Peyer's patch (tissue), 4 donors: ENCODE results near the gene GGTLC1.

Experiments used
- CTCF ChIP-seq, 6 experiments: fragments of 450-650 bp in 4 of 6; fragments of 200-600 bp in 2 of 6; sonication (generic) in 1 of 6; IDR thresholded peaks; one replicate each; pipeline ENCODE4 v1.5.1; 2017 to 2019; ENCODE audit warnings: antibody characterized with exemption in 6 of 6, mild to moderate bottlenecking in 3 of 6, moderate library complexity in 1 of 6
- POLR2A ChIP-seq, 2 donors: fragments of 450-650 bp; IDR thresholded peaks; one replicate each; pipeline ENCODE4 v1.5.1; 2017; ENCODE audit warnings: antibody characterized with exemption in 2 of 2, mild to moderate bottlenecking in 2 of 2, moderate library complexity in 2 of 2

DNA sequence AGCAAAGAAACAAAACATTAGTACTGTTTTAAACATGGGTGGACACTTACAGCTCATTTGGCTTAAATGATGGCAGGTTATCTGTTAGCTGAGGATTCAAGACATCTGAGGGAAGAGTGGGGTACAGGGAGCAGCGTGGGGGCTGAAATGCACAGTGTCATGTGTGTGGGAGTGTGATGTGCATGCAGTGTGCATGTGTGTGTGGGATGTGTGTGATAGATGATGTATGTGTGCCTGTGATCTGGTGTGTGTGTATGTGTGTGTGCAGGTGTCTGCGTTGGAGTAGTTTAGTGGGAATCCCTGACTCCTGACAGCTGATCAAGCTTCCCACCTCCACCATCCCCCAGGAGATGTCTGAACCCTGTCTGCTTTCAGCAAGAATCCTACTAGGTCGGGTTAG is 25.4 kb upstream of the GGTLC1 start:
- TF ChIP-seq CTCF (IDR thresholded peaks at IDR 0.05): no peak
- no peak for TF ChIP-seq POLR2A (IDR thresholded peaks at IDR 0.05)
